Tibial nerve (tissue), 4 donors: ENCODE data around the gene CELSR1.

Source experiments
- CTCF ChIP-seq, 5 experiments: fragments of 200-600 bp in 3 of 5; fragments of 450-650 bp in 2 of 5; sonication (generic) in 3 of 5; IDR thresholded peaks; one replicate each; pipeline ENCODE4 v1.5.1; 2016 to 2019; ENCODE audit warnings: antibody characterized with exemption in 5 of 5, mild to moderate bottlenecking in 3 of 5, moderate library complexity in 2 of 5
- EP300 ChIP-seq, 2 donors: sonication (generic); formaldehyde crosslinking; IDR thresholded peaks; one replicate each; pipeline ENCODE4 v1.6.1; 2017; ENCODE audit warnings: antibody characterized with exemption in 2 of 2, mild to moderate bottlenecking in 1 of 2
- POLR2A ChIP-seq, 2 donors: fragments of 450-650 bp; IDR thresholded peaks; one replicate each; pipeline ENCODE4 v1.6.1; 2017; ENCODE audit warnings: antibody characterized with exemption in 2 of 2, mild to moderate bottlenecking in 2 of 2, moderate library complexity in 2 of 2

GRCh38 chr22:46561435-46561905, 24.1 kb upstream of the CELSR1 start:
- TF ChIP-seq POLR2A (IDR thresholded peaks at IDR 0.05): no peak
- TF ChIP-seq CTCF (IDR thresholded peaks at IDR 0.05): no peak
- TF ChIP-seq EP300 (IDR thresholded peaks at IDR 0.05): no peak
